ENCODE measurements around the gene METTL24.

Gene METTL24, protein sequence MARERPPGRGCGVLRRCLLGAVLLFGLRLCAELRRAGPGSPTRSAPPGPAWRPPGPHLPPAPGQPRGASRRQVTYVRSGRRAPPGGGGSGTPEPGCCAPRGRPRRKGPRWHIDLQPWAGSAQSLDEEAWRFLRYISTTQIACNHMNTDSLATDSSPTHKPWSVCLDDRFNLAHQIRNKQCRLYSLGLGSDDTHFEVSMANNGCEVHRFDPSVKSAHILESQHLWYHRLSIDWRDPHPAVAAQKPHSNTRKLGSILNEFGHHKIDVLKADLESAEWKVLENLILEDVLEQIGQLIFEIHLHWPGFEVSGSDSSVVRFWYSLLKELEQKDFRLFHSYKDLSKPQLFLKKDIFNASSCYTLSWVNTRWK

DNA sequence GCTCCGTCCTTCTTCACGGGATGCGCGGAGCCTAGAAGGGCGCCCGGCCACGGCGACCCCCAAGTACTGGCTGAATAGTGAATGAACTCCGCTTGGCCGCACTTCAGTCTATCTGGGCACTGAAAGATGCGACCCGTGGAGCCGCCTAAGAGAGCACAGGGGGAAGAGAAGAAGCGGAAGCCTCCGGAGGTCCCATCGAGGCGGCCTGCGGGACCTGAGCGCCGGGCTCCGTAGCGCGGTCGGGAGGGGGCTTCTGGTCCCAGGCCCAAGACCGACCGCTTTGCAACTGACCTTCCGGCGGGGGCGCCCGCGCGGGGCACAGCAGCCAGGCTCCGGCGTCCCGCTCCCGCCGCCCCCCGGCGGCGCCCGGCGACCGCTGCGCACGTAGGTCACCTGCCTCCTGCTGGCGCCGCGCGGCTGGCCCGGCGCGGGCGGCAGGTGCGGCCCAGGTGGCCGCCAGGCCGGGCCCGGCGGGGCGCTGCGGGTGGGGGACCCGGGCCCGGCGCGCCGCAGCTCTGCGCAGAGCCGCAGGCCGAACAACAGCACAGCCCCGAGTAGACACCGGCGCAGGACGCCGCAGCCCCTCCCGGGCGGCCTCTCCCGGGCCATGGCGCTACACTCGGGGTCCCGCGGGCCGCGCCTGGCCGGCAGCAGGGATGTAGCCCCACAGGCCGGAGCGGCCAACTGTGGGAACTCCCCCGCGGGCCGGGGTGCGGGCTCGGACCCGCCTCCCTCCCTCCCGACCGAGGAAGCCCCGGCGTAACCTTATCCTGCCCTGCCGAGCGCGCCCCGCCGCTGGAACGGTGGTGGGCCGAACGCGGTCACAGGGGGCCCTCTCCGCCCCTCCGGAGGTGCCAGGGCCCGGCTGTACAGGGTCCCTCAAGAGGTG is at the start of gene METTL24:
METTL24 (minus strand) TSS at position 686 of the 889 bp plus-strand sequence; CDS start at position 609, 77 bp downstream.
- DNase-seq (ENCODE audit: low read depth in 3 of 3), result no peak

GRCh38 chr6:110404607-110405006 is 46.5 kb upstream of the METTL24 start:
- DNase-seq (ENCODE audit: low read depth in 3 of 3), result no peak

DNA sequence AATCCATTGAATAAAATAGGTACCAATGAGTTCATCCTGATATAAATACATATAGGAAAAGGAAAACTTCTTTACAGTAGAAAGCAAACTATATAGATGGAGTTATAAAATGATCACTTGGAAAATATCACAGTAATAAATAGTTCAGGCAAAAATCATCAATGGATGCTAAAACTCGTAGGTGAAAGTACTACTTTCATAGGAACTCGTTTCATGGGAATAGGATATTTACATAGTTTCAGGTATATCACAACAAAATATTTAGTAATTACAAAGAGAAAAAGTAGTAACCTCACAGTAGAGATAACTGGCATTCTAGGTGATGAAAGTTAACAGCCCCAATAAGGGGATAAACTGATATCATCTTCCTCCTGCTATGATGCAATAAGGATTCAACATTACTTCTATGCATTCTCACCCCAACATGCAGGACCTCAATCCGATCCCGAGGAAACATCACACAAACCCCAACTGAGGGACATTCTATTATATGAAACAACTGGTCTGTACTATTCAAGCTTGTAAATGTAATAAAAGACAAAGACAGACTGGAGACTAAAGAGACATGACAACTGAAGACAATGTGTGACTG is 43.5 kb upstream of the METTL24 start:
- DNase-seq (ENCODE audit: low read depth in 3 of 3), result no peak

DNA sequence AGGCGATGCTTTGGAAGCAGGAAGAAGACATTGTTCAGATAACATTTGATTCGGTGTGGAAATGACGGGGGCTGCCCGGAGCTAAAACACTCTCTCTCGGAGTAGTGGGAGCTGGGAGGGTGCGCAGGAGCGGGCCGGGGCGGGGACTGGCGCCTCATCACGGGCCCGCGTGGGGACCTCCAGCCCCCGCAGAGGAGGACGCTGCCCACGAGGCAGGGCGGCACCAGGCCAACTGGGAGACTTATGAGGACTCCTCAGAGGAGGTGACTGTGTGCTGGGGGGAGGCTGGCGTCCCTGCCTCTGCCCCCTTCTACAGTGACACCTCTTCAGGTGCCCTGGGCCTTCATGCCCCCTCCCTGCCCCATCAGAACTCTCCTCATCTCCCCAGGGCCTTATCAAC is 42.1 kb upstream of the METTL24 start:
- no peak for DNase-seq (ENCODE audit: low read depth in 3 of 3)

DNA sequence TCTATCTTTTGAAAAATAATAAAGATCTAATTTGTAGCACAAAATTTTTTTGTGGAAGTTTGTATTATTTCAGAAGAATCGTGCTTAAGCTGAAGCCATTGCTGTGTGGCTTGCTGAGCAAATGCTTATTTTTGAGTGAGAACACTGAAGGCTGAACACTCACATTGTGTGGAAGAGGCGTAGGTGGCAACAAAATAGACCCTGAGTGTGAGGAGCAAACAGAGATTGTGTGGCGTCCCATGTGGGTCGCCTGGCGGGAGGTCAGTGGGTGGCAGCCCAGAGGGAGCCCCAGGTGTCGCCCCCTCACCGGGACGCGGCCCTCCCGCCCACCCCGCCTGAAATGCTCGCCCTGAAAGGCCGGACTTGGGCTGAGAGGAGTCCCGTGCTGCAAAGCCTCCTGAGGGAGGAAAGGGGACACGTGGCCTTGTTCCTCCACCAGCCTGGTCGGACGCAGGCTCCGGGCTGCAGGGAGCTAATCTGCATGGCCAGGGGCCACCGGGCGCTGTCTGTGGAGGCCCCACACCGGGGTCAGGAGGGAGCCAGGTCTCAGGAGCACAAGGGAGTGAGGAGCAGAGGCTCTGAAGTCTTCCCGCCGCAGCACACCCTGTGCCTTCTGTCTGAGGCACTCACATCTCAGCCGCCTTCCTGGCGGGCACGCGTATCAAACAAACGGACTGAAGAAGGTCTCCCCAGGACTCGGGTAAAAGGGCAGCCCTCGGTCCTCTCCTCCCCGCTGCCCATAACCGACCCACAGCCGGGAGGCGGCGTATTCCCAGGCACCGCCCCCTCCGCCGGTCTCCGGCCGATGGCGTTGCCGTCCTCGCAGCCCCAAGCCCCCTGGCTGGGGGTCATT is 41.3 kb upstream of the METTL24 start:
- DNase-seq (ENCODE audit: low read depth in 3 of 3), result no peak

- no peak for DNase-seq (ENCODE audit: low read depth in 3 of 3)
Observed at GRCh38 chr6:110398778-110399177, 40.6 kb upstream of the METTL24 start.

- DNase-seq (ENCODE audit: low read depth in 3 of 3), result no peak
Observed at GRCh38 chr6:110395221-110395620, 37.1 kb upstream of the METTL24 start.

- DNase-seq (ENCODE audit: low read depth in 3 of 3), result no peak
Observed at GRCh38 chr6:110394409-110394808, 36.3 kb upstream of the METTL24 start.

GRCh38 chr6:110392727-110393126 is 34.6 kb upstream of the METTL24 start:
- no peak for DNase-seq (ENCODE audit: low read depth in 3 of 3)

GRCh38 chr6:110390404-110390803 is 32.3 kb upstream of the METTL24 start:
- no peak for DNase-seq (ENCODE audit: low read depth in 3 of 3)

- no peak for DNase-seq (ENCODE audit: low read depth in 3 of 3)
Observed at GRCh38 chr6:110389689-110390382, 31.7 kb upstream of the METTL24 start.

- DNase-seq (ENCODE audit: low read depth in 3 of 3), result no peak
Observed at GRCh38 chr6:110387986-110388385, 29.8 kb upstream of the METTL24 start.

DNA sequence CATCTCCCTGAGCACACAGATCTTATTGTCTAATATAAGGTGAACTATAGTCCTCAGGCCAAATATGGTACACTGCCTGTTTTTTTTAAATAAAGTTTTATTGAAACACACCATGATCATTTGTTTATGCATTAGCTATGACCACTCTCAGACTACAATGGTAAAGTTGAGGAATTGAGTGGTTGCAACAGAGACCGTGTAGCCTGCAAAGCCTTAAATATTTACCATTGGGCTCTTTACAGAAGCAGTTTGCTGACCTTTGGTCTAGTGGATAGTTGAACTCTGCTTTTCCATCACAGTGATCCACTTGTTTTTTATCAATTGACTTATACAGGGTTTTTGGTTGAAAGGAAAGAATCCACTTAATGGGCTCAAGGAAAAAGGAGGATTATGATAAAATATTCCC is 27.3 kb upstream of the METTL24 start:
- no peak for DNase-seq (ENCODE audit: low read depth in 3 of 3)

GRCh38 chr6:110378552-110378951 is 20.4 kb upstream of the METTL24 start:
- DNase-seq (ENCODE audit: low read depth in 3 of 3), result no peak

DNA sequence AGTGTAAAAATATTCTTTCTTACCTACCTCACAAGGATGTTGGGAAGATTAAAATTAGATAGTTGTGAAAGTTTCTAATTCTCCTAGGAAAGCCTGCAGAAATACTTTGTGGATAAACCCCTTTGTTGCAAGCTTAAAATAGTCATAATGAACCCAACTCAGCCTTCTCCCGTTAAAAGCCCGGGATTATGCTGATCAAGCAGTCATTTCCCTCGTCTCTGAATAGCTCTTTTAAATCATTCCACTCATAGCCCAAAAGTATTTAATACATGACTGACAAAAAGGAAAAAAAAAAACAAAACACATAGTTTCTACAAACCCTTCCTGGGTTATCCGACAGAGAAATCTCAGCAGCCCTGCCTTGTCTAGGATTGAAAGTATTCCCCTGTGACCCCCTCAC is 10.9 kb upstream of the METTL24 start:
- DNase-seq (ENCODE audit: low read depth in 3 of 3), result no peak

GRCh38 chr6:110368284-110368683 is 10.1 kb upstream of the METTL24 start:
- no peak for DNase-seq (ENCODE audit: low read depth in 3 of 3)

GRCh38 chr6:110367825-110368224 is 9.7 kb upstream of the METTL24 start:
- DNase-seq (ENCODE audit: low read depth in 3 of 3), result no peak

DNA sequence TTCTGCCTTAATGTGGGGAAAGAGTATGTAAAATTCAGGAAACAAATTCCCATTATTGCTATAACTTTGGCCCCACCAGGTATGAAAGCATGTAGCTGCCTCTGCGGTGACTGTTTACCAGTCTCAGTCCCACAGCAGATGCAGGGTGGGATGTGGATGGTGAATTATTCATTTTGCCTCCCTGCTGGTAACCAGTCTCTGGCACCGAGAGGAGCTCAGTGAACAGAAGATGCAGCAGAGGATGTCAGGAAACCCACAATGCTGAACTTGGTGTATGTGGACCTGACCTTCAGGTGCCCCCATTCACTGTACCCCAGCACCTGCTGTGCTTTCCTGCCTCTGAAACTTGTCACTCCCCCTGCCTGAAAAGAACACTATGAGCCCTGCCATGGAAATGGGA is 8.8 kb upstream of the METTL24 start:
- DNase-seq (ENCODE audit: low read depth in 3 of 3), result no peak

DNA sequence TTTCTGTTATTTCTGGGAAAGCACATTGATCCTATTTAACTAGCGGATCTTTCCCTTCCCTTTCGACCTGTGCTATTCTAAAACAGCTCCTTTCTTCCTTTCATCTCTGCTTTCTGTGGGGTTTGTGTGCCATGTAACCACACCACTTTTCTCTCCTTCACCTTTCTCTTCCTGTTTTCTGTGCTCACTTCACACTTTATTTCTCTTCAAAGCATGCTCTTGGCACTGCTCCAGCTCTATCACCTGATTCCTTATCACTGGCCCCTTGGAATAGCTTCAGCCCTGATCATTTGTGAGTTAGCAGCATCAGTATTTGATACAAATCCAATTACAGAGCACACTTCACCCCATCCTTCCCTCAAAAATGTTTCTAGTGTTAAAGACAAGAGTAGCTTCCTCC is 8.1 kb upstream of the METTL24 start:
- DNase-seq (ENCODE audit: low read depth in 3 of 3), result no peak

- no peak for DNase-seq (ENCODE audit: low read depth in 3 of 3)
Observed at GRCh38 chr6:110364364-110365105, 6.4 kb upstream of the METTL24 start.
